ENCODE data around the gene MT1E.

DNA sequence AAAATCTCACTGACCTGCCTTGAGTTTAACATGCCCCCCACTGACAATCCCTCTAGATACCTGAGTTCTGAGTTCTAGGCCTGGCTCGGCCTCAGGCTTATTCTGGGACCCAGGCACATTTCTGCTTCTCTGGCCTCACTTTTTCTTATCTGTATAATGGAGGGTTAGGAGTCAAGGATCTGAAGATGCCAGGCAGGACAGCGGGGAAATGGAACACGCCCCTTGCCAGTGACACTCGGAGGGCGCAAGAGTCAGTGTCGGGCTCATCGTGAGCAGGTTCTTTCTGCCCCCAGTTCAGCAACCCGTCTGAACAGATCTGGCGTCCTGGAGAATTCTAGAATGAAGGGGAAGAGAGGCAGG is 36.8 kb upstream of the MT1E start:
- TF ChIP-seq, protein P1, sequence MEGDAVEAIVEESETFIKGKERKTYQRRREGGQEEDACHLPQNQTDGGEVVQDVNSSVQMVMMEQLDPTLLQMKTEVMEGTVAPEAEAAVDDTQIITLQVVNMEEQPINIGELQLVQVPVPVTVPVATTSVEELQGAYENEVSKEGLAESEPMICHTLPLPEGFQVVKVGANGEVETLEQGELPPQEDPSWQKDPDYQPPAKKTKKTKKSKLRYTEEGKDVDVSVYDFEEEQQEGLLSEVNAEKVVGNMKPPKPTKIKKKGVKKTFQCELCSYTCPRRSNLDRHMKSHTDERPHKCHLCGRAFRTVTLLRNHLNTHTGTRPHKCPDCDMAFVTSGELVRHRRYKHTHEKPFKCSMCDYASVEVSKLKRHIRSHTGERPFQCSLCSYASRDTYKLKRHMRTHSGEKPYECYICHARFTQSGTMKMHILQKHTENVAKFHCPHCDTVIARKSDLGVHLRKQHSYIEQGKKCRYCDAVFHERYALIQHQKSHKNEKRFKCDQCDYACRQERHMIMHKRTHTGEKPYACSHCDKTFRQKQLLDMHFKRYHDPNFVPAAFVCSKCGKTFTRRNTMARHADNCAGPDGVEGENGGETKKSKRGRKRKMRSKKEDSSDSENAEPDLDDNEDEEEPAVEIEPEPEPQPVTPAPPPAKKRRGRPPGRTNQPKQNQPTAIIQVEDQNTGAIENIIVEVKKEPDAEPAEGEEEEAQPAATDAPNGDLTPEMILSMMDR (IDR thresholded peaks at IDR 0.05), result no peak
- TF ChIP-seq POLR2A (IDR thresholded peaks at IDR 0.05), result no peak
